HepG2 (cell line): ENCODE data around the gene ZNRD2. TPM values are rescaled to one million over a fixed set of nuclear protein-coding genes. Genes with fewer than 3 reads are reported as not detected.

Source experiments
- ATF2 ChIP-seq: sonication (generic); formaldehyde crosslinking; IDR thresholded peaks from 2 replicates; pipeline ENCODE4 v1.4.0; 2020; ENCODE audit warnings: missing genetic modification reagents
- BORCS8-MEF2B ChIP-seq: sonication (generic); formaldehyde crosslinking; IDR thresholded peaks from 2 replicates; pipeline ENCODE4 v1.8.0; 2022; ENCODE audit warnings: mild to moderate bottlenecking, missing genetic modification reagents
- FOXK1 ChIP-seq: sonication (generic); formaldehyde crosslinking; IDR thresholded peaks from 2 replicates; pipeline ENCODE4 v1.4.0; 2020; ENCODE audit warnings: low read depth, missing genetic modification reagents, borderline replicate concordance
- JARID2 ChIP-seq: sonication (generic); formaldehyde crosslinking; IDR thresholded peaks from 2 replicates; pipeline ENCODE4 v1.8.1; 2023; ENCODE audit warnings: missing genetic modification reagents, inconsistent platforms; ENCODE audit not compliant: insufficient replicate concordance
- KDM5B ChIP-seq: sonication (generic); formaldehyde crosslinking; IDR thresholded peaks from 2 replicates; pipeline ENCODE4 v1.4.0; 2020; ENCODE audit warnings: missing genetic modification reagents, mild to moderate bottlenecking, borderline replicate concordance
- KMT2B ChIP-seq: IDR thresholded peaks from 2 replicates; pipeline ENCODE4 v1.6.1; 2016; ENCODE audit warnings: missing genetic modification reagents, missing compliant biosample characterization
- MAFK ChIP-seq, 2 experiments: IDR thresholded peaks in 1 of 2; conservative IDR thresholded peaks in 1 of 2; 2 replicates each; pipeline ENCODE4 v1.6.1; 2011; ENCODE audit warnings: improper control_type of control experiment in 2 of 2, low read length in 2 of 2
- NR2F2 ChIP-seq: IDR thresholded peaks from 2 replicates; pipeline ENCODE4 v1.6.1; 2012; ENCODE audit warnings: low read depth, inconsistent platforms, borderline replicate concordance
- POLR2AphosphoS5 ChIP-seq: IDR thresholded peaks from 2 replicates; pipeline ENCODE4 v1.6.1; 2012; ENCODE audit warnings: low read depth, low read length
- PPARG ChIP-seq: conservative IDR thresholded peaks from 2 replicates; pipeline ENCODE4 v1.6.1; 2016; ENCODE audit warnings: missing biosample characterization, missing genetic modification reagents
- SPEN ChIP-seq: sonication (generic); formaldehyde crosslinking; IDR thresholded peaks from 2 replicates; pipeline ENCODE4 v1.5.1; 2020; ENCODE audit warnings: low read depth, mild to moderate bottlenecking, missing genetic modification reagents
- TFAP4 ChIP-seq: sonication (generic); IDR thresholded peaks from 2 replicates; pipeline ENCODE4 v1.6.1; 2016; ENCODE audit warnings: low read depth, borderline replicate concordance
- ZBED4 ChIP-seq: sonication (generic); formaldehyde crosslinking; IDR thresholded peaks from 2 replicates; pipeline ENCODE4 v1.4.0; 2020; ENCODE audit warnings: missing genetic modification reagents, borderline replicate concordance
- ZBTB7B ChIP-seq: sonication (generic); formaldehyde crosslinking; IDR thresholded peaks from 2 replicates; pipeline ENCODE4 v1.4.0; 2020; ENCODE audit warnings: missing genetic modification reagents
- ZFP1 ChIP-seq: IDR thresholded peaks from 2 replicates; pipeline ENCODE4 v1.6.1; 2016
- ZNF546 ChIP-seq: sonication (generic); formaldehyde crosslinking; conservative IDR thresholded peaks from 2 replicates; pipeline ENCODE4 v1.8.1; 2023; ENCODE audit warnings: mild to moderate bottlenecking, missing genetic modification reagents
- ZNF569 ChIP-seq: sonication (generic); formaldehyde crosslinking; IDR thresholded peaks from 2 replicates; pipeline ENCODE4 v1.5.0; 2020; ENCODE audit warnings: mild to moderate bottlenecking, missing genetic modification reagents, moderate library complexity, borderline replicate concordance
- ZNF670 ChIP-seq: sonication (generic); formaldehyde crosslinking; IDR thresholded peaks from 2 replicates; pipeline ENCODE4 v1.8.0; 2022; ENCODE audit warnings: mild to moderate bottlenecking, missing genetic modification reagents, borderline replicate concordance
- ZNF749 ChIP-seq: sonication (generic); formaldehyde crosslinking; IDR thresholded peaks from 2 replicates; pipeline ENCODE4 v1.8.0; 2022; ENCODE audit warnings: mild to moderate bottlenecking, missing genetic modification reagents, moderate library complexity, borderline replicate concordance
- ZNF768 ChIP-seq: sonication (generic); formaldehyde crosslinking; IDR thresholded peaks from 2 replicates; pipeline ENCODE4 v1.4.0; 2020; ENCODE audit warnings: missing genetic modification reagents
- polyA plus RNA-seq, 8 experiments: library from polyadenylated mRNA; depleted of rRNA in 3 of 8; stranded (reverse) in 7 of 8; unstranded in 1 of 8; fragments of >200 nt; fragmentation: Illumina TruSeq in 4 of 8; extraction: Trizol in 4 of 8; gene quantifications; 2 replicates each; pipeline versions ENCODE4 v1.2.1 to v1.2.3, GENCODE V29; 2011 to 2016; ENCODE audit warnings: low read depth in 4 of 8, missing spikeins in 1 of 8, mixed read lengths in 1 of 8; ENCODE audit not compliant: insufficient read depth in 1 of 8
- total RNA-seq, 5 experiments: library from RNA; depleted of rRNA; stranded (reverse); fragments of >200 nt; fragmentation: Illumina TruSeq; extraction: Trizol; gene quantifications; 2 replicates each; pipeline ENCODE4 v1.2.3, GENCODE V29; 2016; ENCODE audit warnings: low read depth in 1 of 5

ZNRD2 gene
- total and polyA plus RNA-seq, 2 of the 13 experiments (the other 11 are each of a cell fraction or from before 2014, with no cell fraction given) = 29.2 to 34.0 TPM

- 0 out of 2 replicates have a peak, but pooled peaks have one; percentile 24 for TF ChIP-seq ZNF546 (CRISPR knock-in tag)
- TF ChIP-seq KDM5B (CRISPR knock-in tag) = no peak; the same call in 1 of the 2 replicates
- no peak for TF ChIP-seq NR2F2
- TF ChIP-seq JARID2 (CRISPR knock-in tag) = peak; percentile 34
- TF ChIP-seq KMT2B (CRISPR knock-in tag) = peak; percentile 85
- peak; percentile 74; the same call in 1 of the 2 replicates for TF ChIP-seq ZNF768 (CRISPR knock-in tag)
- TF ChIP-seq ZBED4 (CRISPR knock-in tag) = no peak
- 0 out of 2 replicates have a peak, but pooled peaks have one; percentile 28 for TF ChIP-seq TFAP4
- TF ChIP-seq ZNF569 (CRISPR knock-in tag) = no peak
- no peak; a peak in 1 of 4 replicates for TF ChIP-seq MAFK (conservative IDR thresholded peaks at IDR 0.05 in 1 of 2, IDR thresholded peaks at IDR 0.05 in 1 of 2; ENCODE audit: low read length in 2 of 2)
- TF ChIP-seq FOXK1 (CRISPR knock-in tag) = peak; percentile 99
- peak; percentile 83 for TF ChIP-seq ZBTB7B
- TF ChIP-seq BORCS8-MEF2B (CRISPR knock-in tag) = peak; percentile 76
- peak; percentile 64; the same call in 1 of the 2 replicates for TF ChIP-seq PPARG
- TF ChIP-seq SPEN (CRISPR knock-in tag) = peak; percentile 92
- TF ChIP-seq ZFP1 (CRISPR knock-in tag) = peak; percentile 68; the same call in 1 of the 2 replicates
- peak; percentile 90 for TF ChIP-seq ATF2
- TF ChIP-seq ZNF670 (CRISPR knock-in tag) = no peak; the same call in 1 of the 2 replicates
- peak; percentile 95 for TF ChIP-seq ZNF749 (CRISPR knock-in tag)
- TF ChIP-seq POLR2AphosphoS5 = peak; percentile 68
Measured at GRCh38 chr11:65569973-65570918, at the start of gene ZNRD2 (continued).
